IMR-90 (cell line): Measurements from ENCODE around the gene FUT2. TPM values are rescaled to one million over a fixed set of nuclear protein-coding genes. Genes with fewer than 3 reads are reported as not detected.

Experiments
- ATAC-seq: fragments of 200-7000 bp; cut with Tn5 transposase; 2 replicates; pipeline ENCODE4 v1.9.1; 2020; ENCODE audit warnings: low read depth, mild to moderate bottlenecking, moderate library complexity
- BruUV-seq: library from RNA; stranded (reverse); fragments of 400-500 nt; replicated peaks from 2 replicates; lab custom pipeline; 2021; lab: Mats Ljungman, UMichigan
- CTCF ChIA-PET: fragments of 300-600 bp; formaldehyde crosslinking; extraction: SDS; loops from one replicate; lab custom pipeline; 2021; ENCODE audit warnings: antibody characterized with exemption; lab: Yijun Ruan, JAX
- POLR2A ChIA-PET: fragments of 300-600 bp; sonication (Branson Sonifier 250); formaldehyde crosslinking; loops from one replicate; lab custom pipeline; 2022; ENCODE audit warnings: antibody characterized with exemption; ENCODE audit not compliant: unreplicated experiment; lab: Charles Lee
- DNase-seq: peaks from one replicate; pipeline ENCODE4 v3.0.0; 2013
- H2AFZ ChIP-seq: replicated peaks from 2 replicates; pipeline ENCODE3; 2013; ENCODE audit warnings: low read length, mild to moderate bottlenecking; ENCODE audit not compliant: poor library complexity
- H2AK5ac ChIP-seq: 2 replicates; pipeline ENCODE4 v1.6.1; 2013; ENCODE audit warnings: low read depth, low read length, inconsistent platforms
- H2AK9ac ChIP-seq: replicated peaks from 2 replicates; pipeline ENCODE3; 2013; ENCODE audit warnings: mild to moderate bottlenecking, low read depth, low read length, moderate library complexity; ENCODE audit not compliant: poor library complexity
- H2BK120ac ChIP-seq: 2 replicates; pipeline ENCODE4 v1.6.1; 2013; ENCODE audit warnings: low read depth, low read length, inconsistent platforms
- H2BK15ac ChIP-seq: 3 replicates; pipeline ENCODE4 v1.6.1; 2013; ENCODE audit warnings: low read depth, low read length, inconsistent platforms
- H2BK20ac ChIP-seq: 2 replicates; pipeline ENCODE4 v1.6.1; 2013; ENCODE audit warnings: low read depth, mild to moderate bottlenecking, inconsistent platforms, low read length, moderate library complexity
- H2BK5ac ChIP-seq: 2 replicates; pipeline ENCODE4 v1.6.1; 2013; ENCODE audit warnings: mild to moderate bottlenecking, low read depth, low read length, inconsistent platforms; ENCODE audit not compliant: poor library complexity, severe bottlenecking
- H3K14ac ChIP-seq: replicated peaks from 2 replicates; pipeline ENCODE4 v1.6.1; 2013; ENCODE audit warnings: low read depth, low read length, inconsistent platforms
- H3K18ac ChIP-seq: 2 replicates; pipeline ENCODE4 v1.6.1; 2013; ENCODE audit warnings: low read depth, low read length, control low read depth
- H3K23ac ChIP-seq: 2 replicates; pipeline ENCODE4 v1.6.1; 2013; ENCODE audit warnings: low read depth, low read length, inconsistent platforms
- H3K27ac ChIP-seq: 2 replicates; pipeline ENCODE4 v1.5.1; 2013; ENCODE audit warnings: mild to moderate bottlenecking, control low read depth, low read length; ENCODE audit not compliant: insufficient read depth
- H3K27me3 ChIP-seq: 2 replicates; pipeline ENCODE4 v1.6.1; 2013; ENCODE audit warnings: low read length; ENCODE audit not compliant: control insufficient read depth, insufficient read depth
- H3K36me3 ChIP-seq: 2 replicates; pipeline ENCODE4 v1.6.1; 2013; ENCODE audit warnings: low read length, mixed read lengths; ENCODE audit not compliant: control insufficient read depth, insufficient read depth
- H3K4ac ChIP-seq: 2 replicates; pipeline ENCODE4 v1.6.1; 2013; ENCODE audit warnings: low read depth, low read length, inconsistent platforms
- H3K4me1 ChIP-seq: 2 replicates; pipeline ENCODE4 v1.6.1; 2013; ENCODE audit warnings: low read length, mixed read lengths; ENCODE audit not compliant: control insufficient read depth, insufficient read depth
- H3K4me2 ChIP-seq: 2 replicates; pipeline ENCODE4 v1.6.1; 2013; ENCODE audit warnings: low read depth, mild to moderate bottlenecking, control low read depth, low read length, moderate library complexity
- H3K4me3 ChIP-seq: 2 replicates; pipeline ENCODE4 v1.5.1; 2013; ENCODE audit warnings: low read depth, mild to moderate bottlenecking, control low read depth, low read length, moderate library complexity; ENCODE audit not compliant: insufficient read depth
- H3K56ac ChIP-seq: 2 replicates; pipeline ENCODE4 v1.6.1; 2013; ENCODE audit warnings: low read length, inconsistent platforms; ENCODE audit not compliant: insufficient read depth; ENCODE audit errors: extremely low read depth
- H3K79me1 ChIP-seq, 2 experiments: 2 replicates each; pipeline ENCODE4 v1.6.1; 2013; ENCODE audit warnings: low read length in 2 of 2, inconsistent platforms in 1 of 2, low read depth in 1 of 2
- H3K9ac ChIP-seq: 2 replicates; pipeline ENCODE4 v1.6.1; 2013; ENCODE audit warnings: low read depth, low read length, control low read depth
- H3K9me1 ChIP-seq: 2 replicates; pipeline ENCODE4 v1.6.1; 2013; ENCODE audit warnings: low read length, inconsistent platforms; ENCODE audit not compliant: insufficient read depth
- H3K9me3 ChIP-seq: 2 replicates; pipeline ENCODE4 v1.6.1; 2013; ENCODE audit warnings: low read length; ENCODE audit not compliant: control insufficient read depth, insufficient read depth
- H4K20me1 ChIP-seq: 2 replicates; pipeline ENCODE4 v1.6.1; 2013; ENCODE audit warnings: low read length, inconsistent platforms; ENCODE audit not compliant: insufficient read depth
- H4K5ac ChIP-seq: 2 replicates; pipeline ENCODE4 v1.6.1; 2013; ENCODE audit warnings: mild to moderate bottlenecking, low read depth, low read length, control low read depth
- H4K8ac ChIP-seq, 2 experiments: 2 replicates each; pipeline ENCODE4 v1.6.1; 2013; ENCODE audit warnings: low read depth in 2 of 2, low read length in 2 of 2, control low read depth in 1 of 2, inconsistent platforms in 1 of 2
- H4K91ac ChIP-seq: 2 replicates; pipeline ENCODE4 v1.6.1; 2013; ENCODE audit warnings: low read depth, low read length, inconsistent platforms; ENCODE audit not compliant: insufficient read depth
- CHD1 ChIP-seq: IDR thresholded peaks from 2 replicates; pipeline ENCODE4 v1.6.1; 2012; ENCODE audit warnings: low read depth, low read length, improper control_type of control experiment
- MAFK ChIP-seq: IDR thresholded peaks from 2 replicates; pipeline ENCODE4 v1.6.1; 2012; ENCODE audit warnings: low read depth, low read length, improper control_type of control experiment
- MAZ ChIP-seq: IDR thresholded peaks from 2 replicates; pipeline ENCODE4 v1.6.1; 2012; ENCODE audit warnings: low read depth, mild to moderate bottlenecking, low read length, improper control_type of control experiment, moderate library complexity, borderline replicate concordance
- NFE2L2 ChIP-seq: fragments of 150-350 bp; IDR thresholded peaks from 2 replicates; pipeline ENCODE4 v1.6.1; 2016; ENCODE audit warnings: low read depth, mild to moderate bottlenecking, low read length
- POLR2A ChIP-seq: IDR thresholded peaks from 2 replicates; pipeline ENCODE4 v1.6.1; 2012; ENCODE audit warnings: mild to moderate bottlenecking, low read depth, low read length
- RAD21 ChIP-seq: IDR thresholded peaks from 2 replicates; pipeline ENCODE4 v1.6.1; 2012; ENCODE audit warnings: low read length, improper control_type of control experiment
- RCOR1 ChIP-seq: IDR thresholded peaks from 2 replicates; pipeline ENCODE4 v1.6.1; 2012; ENCODE audit warnings: mild to moderate bottlenecking, low read length, improper control_type of control experiment; ENCODE audit not compliant: insufficient replicate concordance
- RFX5 ChIP-seq: IDR thresholded peaks from 2 replicates; pipeline ENCODE4 v1.8.0; 2012; ENCODE audit warnings: low read depth, mild to moderate bottlenecking, low read length, moderate library complexity
- SMC3 ChIP-seq: fragments of 150-350 bp; IDR thresholded peaks from 2 replicates; pipeline ENCODE4 v1.6.1; 2016; ENCODE audit warnings: low read depth, mild to moderate bottlenecking, antibody characterized with exemption, low read length, moderate library complexity
- USF2 ChIP-seq: fragments of 150-350 bp; IDR thresholded peaks from 2 replicates; pipeline ENCODE4 v1.6.1; 2017; ENCODE audit warnings: mild to moderate bottlenecking, antibody characterized with exemption, low read length, low read depth
- WGBS, 2 experiments: methylation state at CpG; one replicate each; pipeline versions ENCODE4 v1.1.5 to v1.1.7; 2013; ENCODE audit warnings: missing lambda C conversion rate in 2 of 2; ENCODE audit not compliant: insufficient read length in 1 of 2; ENCODE audit errors: extremely low coverage in 2 of 2; 5-methylcytosine and 5-hydroxymethylcytosine counted together
- dilution Hi-C: fragments of 300-500 bp; cut with HindIII; formaldehyde crosslinking; loops from one replicate; pipeline ENCODE4 v1.14.3; 2018; ENCODE audit warnings: low sequenced_read_pairs; ENCODE audit not compliant: unreplicated experiment
- in situ Hi-C: fragments of 300-500 bp; cut with MboI; formaldehyde crosslinking; loops from 3 replicates; pipeline ENCODE4 v1.14.3; 2019; ENCODE audit warnings: low sequenced_read_pairs, inconsistent platforms, mixed read lengths
- intact Hi-C: fragments of 100-400 bp; cut with micrococcal nuclease; formaldehyde crosslinking; loops from 2 replicates; pipeline ENCODE4 v1.10.0; 2022
- polyA plus RNA-seq, 3 experiments: library from polyadenylated mRNA; depleted of rRNA; stranded (reverse); fragments of >200 nt; gene quantifications; 2 replicates each; pipeline ENCODE4 v1.2.3, GENCODE V29; 2012; ENCODE audit warnings: low replicate concordance in 1 of 3
- total RNA-seq: library from RNA; depleted of rRNA; stranded (reverse); fragments of >200 nt; gene quantifications from 2 replicates; pipeline ENCODE4 v1.2.3, GENCODE V29; 2012
- TF ChIP-seq, protein P1 (sequence below): conservative IDR thresholded peaks from 2 replicates; pipeline ENCODE4 v1.5.1; 2012; ENCODE audit warnings: mild to moderate bottlenecking, low read depth, low read length, improper control_type of control experiment

Gene FUT2
- total and polyA plus RNA-seq, 2 of the 4 experiments (the other 2 are of a cell fraction), result not detected

DNA sequence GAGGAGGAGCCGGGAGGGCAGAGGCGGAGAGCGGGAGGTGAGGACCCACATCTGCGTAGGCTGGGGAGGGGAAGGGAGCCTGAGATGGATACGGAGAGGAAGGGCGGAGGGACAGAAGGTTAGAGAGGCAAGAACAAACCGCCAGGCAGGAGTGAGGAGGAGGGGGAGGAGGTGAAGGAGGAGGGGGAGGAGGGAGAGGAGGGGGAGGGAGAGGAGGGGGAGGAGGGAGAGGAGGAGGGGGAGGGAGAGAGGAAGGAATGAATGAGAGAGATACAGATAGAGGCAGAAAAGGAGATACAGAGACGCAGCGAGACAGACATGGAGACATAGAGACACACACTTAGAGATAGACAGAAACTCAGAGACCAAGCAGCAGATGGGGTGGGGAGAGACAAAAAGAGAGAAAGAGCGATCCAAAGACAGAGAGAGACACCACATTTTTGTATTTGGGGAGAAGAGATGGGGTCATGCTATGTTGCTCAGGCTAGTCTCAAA lies 49.0 kb upstream of the FUT2 start (continued):
- no peak for TF ChIP-seq MAZ

- Histone ChIP-seq H3K27ac (no peak overlapping the region), H3K4me3 (no peak overlapping the region), H3K9me1 (no peaks in the 10 kb centered on the region; the same call in 1 of the 2 replicates), H4K5ac (no peak overlapping the region), H2AFZ (no peak overlapping the region), H2BK20ac (no peak overlapping the region), H2BK5ac (no peak overlapping the region), H4K8ac (no peak overlapping the region), H3K14ac (no peak overlapping the region), H3K4ac (no peak overlapping the region), H2BK15ac (no peak overlapping the region), H3K56ac (no peak overlapping the region), H3K4me1 (peaks cover 5% of the 10 kb centered on the region), H3K27me3 (peaks cover 4% of the 10 kb centered on the region; the same call in 1 of the 2 replicates), H2BK120ac (no peak overlapping the region), H3K9ac (no peak overlapping the region), H4K20me1 (no peaks in the 10 kb centered on the region), H3K36me3 (no peaks in the 10 kb centered on the region), H2AK9ac (no peak overlapping the region), H3K23ac (no peak overlapping the region), H3K79me1 (no peaks in the 10 kb centered on the region), H2AK5ac (no peak overlapping the region), H3K18ac (no peak overlapping the region), H4K91ac (no peak overlapping the region), H3K4me2 (no peak overlapping the region), H3K9me3 (peaks cover 3% of the 10 kb centered on the region; the same call in 1 of the 2 replicates)
- DNase-seq (no peak), ATAC-seq (no peak)
- POLR2A ChIA-PET, result no interaction called here
- BruUV-seq, result no TSS peak
- CTCF ChIA-PET, result no interaction called here
- in situ Hi-C loops, result loop anchor here (10.0 kb wide), 2 partner anchors 187 to 317 kb away; partner anchors contain the start of genes FTL and HSD17B14
- dilution Hi-C loops, result no loop called here
- intact Hi-C loops, result loop anchor here (5.0 to 10.0 kb wide), 2 partner anchors 194 to 317 kb away; partner anchors contain the start of gene FTL
- TF ChIP-seq SMC3 (no peak), MAFK (no peak), MAZ (no peak), NFE2L2 (no peak), CHD1 (no peak), POLR2A (no peak), USF2 (no peak), RFX5 (no peak), RCOR1 (no peak), RAD21 (no peak)
- TF ChIP-seq, protein P1, sequence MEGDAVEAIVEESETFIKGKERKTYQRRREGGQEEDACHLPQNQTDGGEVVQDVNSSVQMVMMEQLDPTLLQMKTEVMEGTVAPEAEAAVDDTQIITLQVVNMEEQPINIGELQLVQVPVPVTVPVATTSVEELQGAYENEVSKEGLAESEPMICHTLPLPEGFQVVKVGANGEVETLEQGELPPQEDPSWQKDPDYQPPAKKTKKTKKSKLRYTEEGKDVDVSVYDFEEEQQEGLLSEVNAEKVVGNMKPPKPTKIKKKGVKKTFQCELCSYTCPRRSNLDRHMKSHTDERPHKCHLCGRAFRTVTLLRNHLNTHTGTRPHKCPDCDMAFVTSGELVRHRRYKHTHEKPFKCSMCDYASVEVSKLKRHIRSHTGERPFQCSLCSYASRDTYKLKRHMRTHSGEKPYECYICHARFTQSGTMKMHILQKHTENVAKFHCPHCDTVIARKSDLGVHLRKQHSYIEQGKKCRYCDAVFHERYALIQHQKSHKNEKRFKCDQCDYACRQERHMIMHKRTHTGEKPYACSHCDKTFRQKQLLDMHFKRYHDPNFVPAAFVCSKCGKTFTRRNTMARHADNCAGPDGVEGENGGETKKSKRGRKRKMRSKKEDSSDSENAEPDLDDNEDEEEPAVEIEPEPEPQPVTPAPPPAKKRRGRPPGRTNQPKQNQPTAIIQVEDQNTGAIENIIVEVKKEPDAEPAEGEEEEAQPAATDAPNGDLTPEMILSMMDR, result no peak
- WGBS, 2 experiments, result no CpG with 5 or more reads among the region's 2 CpGs
Measured at GRCh38 chr19:48648134-48648533, 47.6 kb upstream of the FUT2 start.
